ENCODE data around the gene FRMPD1.

FRMPD1 gene

GRCh38 chr9:37778534-37778933, 127.8 kb downstream of the FRMPD1 start:
- H3K4me2 ChIP-seq (ENCODE audit: low read length), result no peak overlapping the region
- no peaks in the 10 kb centered on the region for H3K9me2 ChIP-seq (ENCODE audit: low read depth, low read length)
- H3K9ac ChIP-seq (ENCODE audit: low read length), result no peak overlapping the region
- no peaks in the 10 kb centered on the region for H3F3A ChIP-seq (ENCODE audit: insufficient read depth, low read length)
- peaks cover 90% of the 10 kb centered on the region for H3K36me3 ChIP-seq (ENCODE audit: insufficient read depth, low read length)
- TF ChIP-seq CTCF (IDR thresholded peaks at IDR 0.05; ENCODE audit: low read length) (no peak), EZH2 (IDR thresholded peaks at IDR 0.05; ENCODE audit: borderline replicate concordance, low read length) (no peak)
- no peaks in the 10 kb centered on the region for H4K20me1 ChIP-seq (ENCODE audit: insufficient read depth, low read length)
- peaks cover 14% of the 10 kb centered on the region for H3K4me1 ChIP-seq (ENCODE audit: insufficient read depth, low read length, severe bottlenecking)
- H3K27ac ChIP-seq (ENCODE audit: low read depth, low read length, poor library complexity, severe bottlenecking), result no peak overlapping the region
- H3K9me3 ChIP-seq (ENCODE audit: low read length), result no peaks in the 10 kb centered on the region
- H3K27me3 ChIP-seq (ENCODE audit: insufficient read depth, low read length), result no peaks in the 10 kb centered on the region
- H3K4me3 ChIP-seq (ENCODE audit: low read depth, low read length, poor library complexity, severe bottlenecking), result no peak overlapping the region
- peaks cover 11% of the 10 kb centered on the region; the same call in 1 of the 2 replicates for H3K79me2 ChIP-seq (ENCODE audit: insufficient read depth, low read length)
- no peak overlapping the region for H2AFZ ChIP-seq (ENCODE audit: low read length)

- H4K20me1 ChIP-seq (ENCODE audit: insufficient read depth, low read length), result no peaks in the 10 kb centered on the region
- no peak for TF ChIP-seq EZH2 (IDR thresholded peaks at IDR 0.05; ENCODE audit: borderline replicate concordance, low read length)
- TF ChIP-seq CTCF (IDR thresholded peaks at IDR 0.05; ENCODE audit: low read length), result no peak
- peaks cover 27% of the 10 kb centered on the region for H3K4me1 ChIP-seq (ENCODE audit: insufficient read depth, low read length, severe bottlenecking)
- no peak overlapping the region for H2AFZ ChIP-seq (ENCODE audit: low read length)
- H3K9ac ChIP-seq (ENCODE audit: low read length), result peak overlapping the region; percentile 97
- H3K9me3 ChIP-seq (ENCODE audit: low read length), result no peaks in the 10 kb centered on the region
- peak overlapping the region; percentile 79 for H3K27ac ChIP-seq (ENCODE audit: low read depth, low read length, poor library complexity, severe bottlenecking)
- no peaks in the 10 kb centered on the region for H3K9me2 ChIP-seq (ENCODE audit: low read depth, low read length)
- peak overlapping the region; percentile 99 for H3K4me3 ChIP-seq (ENCODE audit: low read depth, low read length, poor library complexity, severe bottlenecking)
- peaks cover 42% of the 10 kb centered on the region for H3K36me3 ChIP-seq (ENCODE audit: insufficient read depth, low read length)
- H3K27me3 ChIP-seq (ENCODE audit: insufficient read depth, low read length), result no peaks in the 10 kb centered on the region
- H3K4me2 ChIP-seq (ENCODE audit: low read length), result peak overlapping the region; percentile 78
- H3K79me2 ChIP-seq (ENCODE audit: insufficient read depth, low read length), result peaks cover 23% of the 10 kb centered on the region
- H3F3A ChIP-seq (ENCODE audit: insufficient read depth, low read length), result no peaks in the 10 kb centered on the region
Observed at GRCh38 chr9:37784291-37784615, 133.5 kb downstream of the FRMPD1 start.

- Histone ChIP-seq H3K27me3 (ENCODE audit: insufficient read depth, low read length) (no peaks in the 10 kb centered on the region), H3K79me2 (ENCODE audit: insufficient read depth, low read length) (peaks cover 23% of the 10 kb centered on the region), H3K9me3 (ENCODE audit: low read length) (no peaks in the 10 kb centered on the region), H3K4me2 (ENCODE audit: low read length) (peak within 1 kb of the TSS; percentile 78), H3K4me3 (ENCODE audit: low read depth, low read length, poor library complexity, severe bottlenecking) (peak within 1 kb of the TSS; percentile 99), H3K27ac (ENCODE audit: low read depth, low read length, poor library complexity, severe bottlenecking) (peak within 1 kb of the TSS; percentile 79), H3K9me2 (ENCODE audit: low read depth, low read length) (no peaks in the 10 kb centered on the region), H3K36me3 (ENCODE audit: insufficient read depth, low read length) (peaks cover 36% of the 10 kb centered on the region), H2AFZ (ENCODE audit: low read length) (no peak within 1 kb of the TSS; the same call in 1 of the 2 replicates), H3K9ac (ENCODE audit: low read length) (peak within 1 kb of the TSS; percentile 97), H3K4me1 (ENCODE audit: insufficient read depth, low read length, severe bottlenecking) (peaks cover 27% of the 10 kb centered on the region), H3F3A (ENCODE audit: insufficient read depth, low read length) (no peaks in the 10 kb centered on the region), H4K20me1 (ENCODE audit: insufficient read depth, low read length) (no peaks in the 10 kb centered on the region)
- no peak for TF ChIP-seq CTCF (IDR thresholded peaks at IDR 0.05; ENCODE audit: low read length)
- no peak for TF ChIP-seq EZH2 (IDR thresholded peaks at IDR 0.05; ENCODE audit: borderline replicate concordance, low read length)
Observed at GRCh38 chr9:37784616-37785483, 134.1 kb downstream of the FRMPD1 start, which contains the start of gene EXOSC3. EXOSC3 (minus strand) TSS chr9:37785064; CDS start chr9:37785044, 20 bp downstream.

All from OCI-LY1 (cell line).